Hypothalamus (tissue), 51 donors: ENCODE results near the gene TAF6.
A peak's percentile ranks its signal among the peaks of the same experiment; 100 is the strongest.

Experiments used
- DNase-seq, 51 donors: peaks; one replicate each; lab custom pipeline; 2025; lab: John Stamatoyannopoulos, UW

The TAF6 gene

GRCh38 chr7:100098913-100099312 is 20.2 kb downstream of the TAF6 start:
- DNase-seq, result no peak

- no peak for DNase-seq
These were observed 23.5 kb downstream of the TAF6 start for GRCh38 chr7:100095704-100096103.

GRCh38 chr7:100095289-100095688 is 23.9 kb downstream of the TAF6 start:
- DNase-seq, result no peak

GRCh38 chr7:100093925-100094486 is 25.2 kb downstream of the TAF6 start:
- DNase-seq, result no peak

- DNase-seq, result no peak
These were observed 25.7 kb downstream of the TAF6 start for GRCh38 chr7:100093498-100093897.

- no peak for DNase-seq
These were observed 26.1 kb downstream of the TAF6 start for GRCh38 chr7:100093054-100093453.

- no peak for DNase-seq
These were observed 27.6 kb downstream of the TAF6 start for GRCh38 chr7:100091411-100092181.

- no peak for DNase-seq
These were observed 28.4 kb downstream of the TAF6 start for GRCh38 chr7:100090527-100091410.

- no peak for DNase-seq
These were observed 29.5 kb downstream of the TAF6 start for GRCh38 chr7:100089458-100090196.

- peak; percentile 29 to 87 (median 65) for DNase-seq
These were observed 30.3 kb downstream of the TAF6 start, which contains the start of gene COPS6 for GRCh38 chr7:100088621-100089457. TSS of gene COPS6 (plus strand) at chr7:100088969. CDS start at chr7:100088991, 22 bp downstream.

- DNase-seq, result no peak
These were observed 31.0 kb downstream of the TAF6 start for GRCh38 chr7:100088095-100088620.

GRCh38 chr7:100087055-100087750 is 32.0 kb downstream of the TAF6 start:
- DNase-seq, result no peak

- no peak for DNase-seq
These were observed 33.6 kb downstream of the TAF6 start for GRCh38 chr7:100085515-100085914.

GRCh38 chr7:100082978-100083377 is 36.2 kb downstream of the TAF6 start:
- no peak for DNase-seq

GRCh38 chr7:100081535-100082102 is 37.5 kb downstream of the TAF6 start, which contains the start of gene ZNF3:
TSS of gene ZNF3 (minus strand) at chr7:100081723. CDS start at chr7:100077357, 4,366 bp downstream.
- peak; percentile 81 to 99 (median 98) for DNase-seq

- DNase-seq, result peak in 3 of 51 donors; percentile 10 to 35 (median 28)
These were observed 38.1 kb downstream of the TAF6 start for GRCh38 chr7:100080907-100081534.

- peak in 29 of 51 donors; percentile 2 to 80 (median 41) for DNase-seq
These were observed 40.1 kb downstream of the TAF6 start for GRCh38 chr7:100079024-100079560.
